ENCODE data around the gene SCGB1A1.

The SCGB1A1 gene

DNA sequence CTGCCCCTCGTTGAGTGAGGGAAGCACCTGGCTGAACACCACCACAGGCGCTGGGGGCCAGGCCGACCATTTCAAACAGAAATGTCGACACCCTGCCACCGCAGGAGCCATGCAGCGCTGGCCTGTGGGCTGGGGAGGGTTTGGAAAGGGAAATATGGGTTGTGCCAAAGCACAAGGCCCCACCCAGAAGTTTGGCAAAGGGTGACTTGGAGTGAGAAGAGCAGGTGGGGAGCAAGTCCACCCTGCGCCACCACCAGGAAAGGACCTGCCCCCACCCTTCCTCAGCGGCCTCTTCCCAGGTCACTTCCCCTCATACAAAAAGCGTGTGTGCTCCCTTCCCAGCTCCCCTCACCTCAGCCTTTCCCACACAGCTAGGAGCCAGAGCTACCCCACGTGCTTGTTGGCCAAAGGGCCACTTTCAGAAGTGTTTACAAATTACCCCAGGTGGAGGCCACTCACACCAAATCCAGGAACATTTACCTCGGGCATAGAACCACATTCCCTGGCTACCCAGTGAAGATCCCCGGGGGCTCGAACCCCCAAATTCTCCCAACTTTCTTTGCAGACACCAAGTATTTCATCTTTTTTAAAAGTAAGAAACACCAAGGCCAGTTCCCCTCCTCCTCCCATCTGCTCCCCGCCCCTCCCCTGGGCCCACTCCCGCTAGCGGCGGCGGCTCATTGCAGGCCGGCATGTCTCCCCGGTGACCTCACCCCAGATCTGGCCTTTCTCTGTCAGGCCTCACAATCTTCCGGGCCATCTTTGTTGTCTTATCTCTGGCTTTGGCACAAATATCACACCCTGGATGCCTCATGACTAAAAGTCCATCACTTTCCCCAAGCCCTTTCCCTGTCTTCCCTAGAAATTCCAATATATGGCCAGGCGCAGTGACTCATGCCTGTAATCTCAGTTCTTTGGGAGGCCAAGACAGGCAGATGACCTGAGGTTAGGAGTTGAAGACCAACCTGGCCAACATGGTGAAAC is 20.5 kb upstream of the SCGB1A1 start:
- H3K4me3 ChIP-seq (ENCODE audit: low read depth, low read length), result no peak overlapping the region
- DNase-seq (ENCODE audit: low read depth), result no peak
- TF ChIP-seq CTCF (IDR thresholded peaks at IDR 0.05; ENCODE audit: insufficient read depth, low read depth, low read length, missing control alignments), result no peak

DNA sequence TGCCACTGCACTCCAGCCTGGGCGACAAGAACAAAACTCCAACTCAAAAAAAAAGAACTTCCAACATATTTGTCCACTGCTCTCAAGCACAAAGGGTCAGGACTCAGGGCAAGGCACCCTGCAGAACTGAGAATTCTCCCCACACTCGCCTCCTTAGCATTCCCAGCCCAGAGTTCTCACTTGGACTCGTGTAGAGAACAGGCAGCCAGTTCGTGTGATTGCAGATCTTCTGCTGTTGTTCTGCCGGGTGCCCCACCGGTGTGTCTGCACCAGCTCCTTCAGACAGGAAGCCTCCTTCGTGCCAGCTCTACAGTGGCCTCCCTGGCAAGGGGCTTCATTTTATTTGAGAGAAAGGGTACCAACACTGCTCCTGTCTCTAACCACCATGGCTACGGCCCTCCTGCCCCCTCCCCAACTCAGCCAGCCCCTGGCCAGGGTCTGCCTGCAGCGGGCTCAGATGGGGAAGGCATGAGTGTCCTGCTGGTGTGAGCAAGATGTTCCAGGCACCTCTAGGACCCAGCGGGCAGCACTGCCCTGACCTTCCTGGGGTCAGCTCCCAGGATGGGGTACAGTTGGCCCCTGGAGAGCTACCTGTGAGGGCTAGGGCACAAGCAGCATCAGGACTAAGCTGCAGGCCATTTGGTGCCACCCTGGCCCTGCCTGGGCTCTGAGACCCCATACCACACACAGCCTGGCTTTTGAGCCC is 19.5 kb upstream of the SCGB1A1 start:
- no peak for DNase-seq (ENCODE audit: low read depth)
- no peak overlapping the region for H3K4me3 ChIP-seq (ENCODE audit: low read depth, low read length)
- no peak for TF ChIP-seq CTCF (IDR thresholded peaks at IDR 0.05; ENCODE audit: insufficient read depth, low read depth, low read length, missing control alignments)

GRCh38 chr11:62399878-62400266 is 19.0 kb upstream of the SCGB1A1 start:
- TF ChIP-seq CTCF (IDR thresholded peaks at IDR 0.05; ENCODE audit: insufficient read depth, low read depth, low read length, missing control alignments), result no peak

DNA sequence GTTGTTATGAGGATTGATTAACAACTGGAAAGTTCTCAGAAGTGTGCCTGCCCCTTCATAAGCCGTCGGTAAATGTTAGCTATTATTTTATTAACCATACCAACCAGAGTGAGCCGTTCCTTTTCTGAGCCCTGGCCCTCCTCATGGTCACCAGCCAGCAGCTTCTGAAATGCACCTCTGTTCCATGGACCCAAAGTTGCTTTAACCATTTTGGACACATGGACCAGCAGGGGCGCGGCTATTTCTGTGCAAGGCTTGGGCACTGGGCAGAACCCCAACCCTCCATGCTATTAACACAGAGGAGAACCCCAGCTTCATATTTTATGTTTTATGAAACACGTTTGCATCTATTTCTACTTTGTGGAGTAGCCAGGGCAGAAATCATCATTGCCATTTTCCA is 18.6 kb upstream of the SCGB1A1 start:
- no peak for DNase-seq (ENCODE audit: low read depth)
- H3K4me3 ChIP-seq (ENCODE audit: low read depth, low read length), result no peak overlapping the region
- TF ChIP-seq CTCF (IDR thresholded peaks at IDR 0.05; ENCODE audit: insufficient read depth, low read depth, low read length, missing control alignments), result no peak

More at GRCh38 chr11:62399878-62400266, 19.0 kb upstream of the SCGB1A1 start:
- no peak for DNase-seq (ENCODE audit: low read depth)
- H3K4me3 ChIP-seq (ENCODE audit: low read depth, low read length), result no peak overlapping the region

DNA sequence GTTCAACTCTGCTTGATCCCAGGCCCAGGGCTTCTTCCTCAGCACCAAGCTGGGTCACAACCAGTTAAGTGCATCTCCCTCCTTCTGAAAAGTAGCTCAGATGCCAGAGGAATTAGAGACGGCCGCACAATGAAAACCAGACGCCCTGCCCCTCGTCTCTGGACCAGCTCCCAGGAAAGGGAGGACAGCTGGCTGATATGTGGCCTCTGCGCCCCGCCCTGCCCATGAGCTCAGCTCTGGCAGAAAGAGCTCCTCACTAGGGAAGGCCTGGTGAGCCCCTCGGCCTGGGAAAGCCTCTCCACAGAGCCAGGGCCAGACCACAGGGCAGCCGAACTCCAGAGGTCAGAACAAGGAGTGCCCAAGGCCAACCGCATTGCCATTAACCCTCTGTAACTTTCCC is 18.1 kb upstream of the SCGB1A1 start:
- no peak for TF ChIP-seq CTCF (IDR thresholded peaks at IDR 0.05; ENCODE audit: insufficient read depth, low read depth, low read length, missing control alignments)
- no peak overlapping the region for H3K4me3 ChIP-seq (ENCODE audit: low read depth, low read length)
- DNase-seq (ENCODE audit: low read depth), result no peak

- no peak for DNase-seq (ENCODE audit: low read depth)
- TF ChIP-seq CTCF (IDR thresholded peaks at IDR 0.05; ENCODE audit: insufficient read depth, low read depth, low read length, missing control alignments), result no peak
- no peak overlapping the region for H3K4me3 ChIP-seq (ENCODE audit: low read depth, low read length)
These were observed 17.5 kb upstream of the SCGB1A1 start for GRCh38 chr11:62401356-62401755.

Data from GM12865 (cell line).